Liver (tissue), 9 donors: ENCODE measurements around the gene GPD1L. TPM values are rescaled to one million over a fixed set of nuclear protein-coding genes. Genes with fewer than 3 reads are reported as not detected.
A peak's percentile ranks its signal among the peaks of the same experiment; 100 is the strongest.

Experiments used
- DNase-seq: peaks from one replicate; pipeline ENCODE4 v3.0.0-alpha.2; 2017; ENCODE audit warnings: low spot score
- H3K27ac ChIP-seq, 2 donors: one replicate each; pipeline ENCODE4 v1.7.0; 2013; ENCODE audit warnings: inconsistent platforms in 2 of 2, low read length in 2 of 2, control low read depth in 1 of 2, low read depth in 1 of 2, mild to moderate bottlenecking in 1 of 2
- H3K27me3 ChIP-seq, 4 donors: one replicate each; pipeline versions ENCODE4 v1.6.1 to v1.7.0; 2013; ENCODE audit warnings: low read length in 3 of 4, inconsistent platforms in 1 of 4, mild to moderate bottlenecking in 1 of 4, moderate library complexity in 1 of 4; ENCODE audit not compliant: control insufficient read depth in 4 of 4, insufficient read depth in 4 of 4
- H3K36me3 ChIP-seq, 4 donors: one replicate each; pipeline versions ENCODE4 v1.6.1 to v1.7.0; 2013; ENCODE audit warnings: low read length in 3 of 4, mild to moderate bottlenecking in 3 of 4, low read depth in 1 of 4, moderate library complexity in 1 of 4; ENCODE audit not compliant: control insufficient read depth in 4 of 4, insufficient read depth in 3 of 4
- H3K4me1 ChIP-seq, 4 donors: one replicate each; pipeline versions ENCODE4 v1.6.1 to v1.7.0; 2013; ENCODE audit warnings: low read length in 3 of 4, mild to moderate bottlenecking in 3 of 4, moderate library complexity in 1 of 4; ENCODE audit not compliant: control insufficient read depth in 4 of 4, insufficient read depth in 4 of 4
- H3K4me3 ChIP-seq, 3 donors: one replicate each; pipeline versions ENCODE4 v1.6.1 to v1.7.0; 2013; ENCODE audit warnings: low read length in 3 of 3, control low read depth in 1 of 3, low read depth in 1 of 3, mild to moderate bottlenecking in 1 of 3
- H3K9ac ChIP-seq, 2 donors: one replicate each; pipeline ENCODE4 v1.7.0; 2013; ENCODE audit warnings: low read length in 2 of 2, mild to moderate bottlenecking in 2 of 2, moderate library complexity in 2 of 2, control low read depth in 1 of 2, low read depth in 1 of 2
- H3K9me3 ChIP-seq, 4 donors: one replicate each; pipeline versions ENCODE4 v1.6.1 to v1.7.0; 2013; ENCODE audit warnings: low read length in 3 of 4; ENCODE audit not compliant: control insufficient read depth in 4 of 4
- ATF3 ChIP-seq: IDR thresholded peaks from 2 replicates; pipeline ENCODE4 v1.6.1; 2016; ENCODE audit warnings: antibody characterized with exemption
- FOXA1 ChIP-seq: IDR thresholded peaks from 2 replicates; pipeline ENCODE4 v1.6.1; 2016; ENCODE audit warnings: antibody characterized with exemption
- FOXA2 ChIP-seq: IDR thresholded peaks from 2 replicates; pipeline ENCODE4 v1.6.1; 2016; ENCODE audit warnings: antibody characterized with exemption
- GABPA ChIP-seq, 2 donors: IDR thresholded peaks in 1 of 2; conservative IDR thresholded peaks in 1 of 2; 2 replicates each; pipeline ENCODE4 v1.6.1; 2016; ENCODE audit warnings: antibody characterized with exemption in 2 of 2, mild to moderate bottlenecking in 1 of 2, moderate library complexity in 1 of 2
- HNF4G ChIP-seq: IDR thresholded peaks from 2 replicates; pipeline ENCODE4 v1.6.1; 2016; ENCODE audit warnings: antibody characterized with exemption
- JUND ChIP-seq, 2 donors: IDR thresholded peaks; 2 replicates each; pipeline ENCODE4 v1.6.1; 2016; ENCODE audit warnings: antibody characterized with exemption in 2 of 2
- MAX ChIP-seq: IDR thresholded peaks from 2 replicates; pipeline ENCODE4 v1.6.1; 2016; ENCODE audit warnings: antibody characterized with exemption
- RAD21 ChIP-seq, 2 donors: IDR thresholded peaks; 2 replicates each; pipeline ENCODE4 v1.6.1; 2016; ENCODE audit warnings: antibody characterized with exemption in 2 of 2, mild to moderate bottlenecking in 2 of 2
- RXRA ChIP-seq, 2 donors: IDR thresholded peaks; 2 replicates each; pipeline ENCODE4 v1.6.1; 2017 to 2018; ENCODE audit warnings: antibody characterized with exemption in 2 of 2, mild to moderate bottlenecking in 1 of 2
- TAF1 ChIP-seq: conservative IDR thresholded peaks from 2 replicates; pipeline ENCODE4 v1.6.1; 2016; ENCODE audit warnings: antibody characterized with exemption, mild to moderate bottlenecking
- YY1 ChIP-seq: IDR thresholded peaks from 2 replicates; pipeline ENCODE4 v1.6.1; 2016; ENCODE audit warnings: antibody characterized with exemption, mild to moderate bottlenecking
- ZBTB33 ChIP-seq: IDR thresholded peaks from 2 replicates; pipeline ENCODE4 v1.6.1; 2016; ENCODE audit warnings: antibody characterized with exemption
- WGBS: extraction: QIAGEN DNeasy Blood & Tissue Kit; methylation state at CpG from one replicate; pipeline ENCODE4 v1.1.7; 2013; 5-methylcytosine and 5-hydroxymethylcytosine counted together
- polyA plus RNA-seq, 2 donors: library from polyadenylated mRNA; stranded (reverse) in 1 of 2; unstranded in 1 of 2; fragments of 200-250 nt in 1 of 2; fragments of >200 nt in 1 of 2; fragmentation: Nextera tagmentation in 1 of 2; extraction: Ambion mirVana in 1 of 2; gene quantifications; one replicate each; pipeline versions ENCODE4 v1.2.1 to v1.2.3, GENCODE V29; 2013 to 2015
- total RNA-seq, 2 donors: library from RNA; depleted of rRNA; stranded (reverse); fragments of >200 nt; gene quantifications; one replicate each; pipeline ENCODE4 v1.2.3, GENCODE V29; 2014
- TF ChIP-seq, protein P1 (sequence below): fragments of 150-350 bp; IDR thresholded peaks from 2 replicates; pipeline ENCODE4 v1.5.1; 2017; ENCODE audit warnings: improper control_type of control experiment, low read depth, low read length; ENCODE audit not compliant: missing input control
- TF ChIP-seq, protein P2 (sequence below): IDR thresholded peaks from 2 replicates; pipeline ENCODE4 v1.6.1; 2016; ENCODE audit warnings: antibody characterized with exemption, mild to moderate bottlenecking
- donor health status: healthy.
- donor health status: healthy.
- donor health status: healthy.
- donor health status: healthy.
- donor health status: healthy.

The GPD1L gene
- total and polyA plus RNA-seq, 4 donors: 1.4 to 5.0 (median 3.1) TPM

GRCh38 chr3:32154205-32154579, 47.8 kb downstream of the GPD1L start:
- no peak for DNase-seq
- no peak overlapping the region for H3K4me3 ChIP-seq
- no peak for TF ChIP-seq ZBTB33
- TF ChIP-seq, protein P1, sequence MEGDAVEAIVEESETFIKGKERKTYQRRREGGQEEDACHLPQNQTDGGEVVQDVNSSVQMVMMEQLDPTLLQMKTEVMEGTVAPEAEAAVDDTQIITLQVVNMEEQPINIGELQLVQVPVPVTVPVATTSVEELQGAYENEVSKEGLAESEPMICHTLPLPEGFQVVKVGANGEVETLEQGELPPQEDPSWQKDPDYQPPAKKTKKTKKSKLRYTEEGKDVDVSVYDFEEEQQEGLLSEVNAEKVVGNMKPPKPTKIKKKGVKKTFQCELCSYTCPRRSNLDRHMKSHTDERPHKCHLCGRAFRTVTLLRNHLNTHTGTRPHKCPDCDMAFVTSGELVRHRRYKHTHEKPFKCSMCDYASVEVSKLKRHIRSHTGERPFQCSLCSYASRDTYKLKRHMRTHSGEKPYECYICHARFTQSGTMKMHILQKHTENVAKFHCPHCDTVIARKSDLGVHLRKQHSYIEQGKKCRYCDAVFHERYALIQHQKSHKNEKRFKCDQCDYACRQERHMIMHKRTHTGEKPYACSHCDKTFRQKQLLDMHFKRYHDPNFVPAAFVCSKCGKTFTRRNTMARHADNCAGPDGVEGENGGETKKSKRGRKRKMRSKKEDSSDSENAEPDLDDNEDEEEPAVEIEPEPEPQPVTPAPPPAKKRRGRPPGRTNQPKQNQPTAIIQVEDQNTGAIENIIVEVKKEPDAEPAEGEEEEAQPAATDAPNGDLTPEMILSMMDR: peak; percentile 4
- no peak for TF ChIP-seq GABPA (IDR thresholded peaks at IDR 0.05 in 1 of 2, conservative IDR thresholded peaks at IDR 0.05 in 1 of 2)
- no peak for TF ChIP-seq ATF3
- TF ChIP-seq FOXA1: no peak
- TF ChIP-seq TAF1: no peak
- peak in 1 of 2 donors; percentile 46 for TF ChIP-seq RAD21 (IDR thresholded peaks at IDR 0.05)
- TF ChIP-seq RXRA (IDR thresholded peaks at IDR 0.05): no peak
- TF ChIP-seq, protein P2, sequence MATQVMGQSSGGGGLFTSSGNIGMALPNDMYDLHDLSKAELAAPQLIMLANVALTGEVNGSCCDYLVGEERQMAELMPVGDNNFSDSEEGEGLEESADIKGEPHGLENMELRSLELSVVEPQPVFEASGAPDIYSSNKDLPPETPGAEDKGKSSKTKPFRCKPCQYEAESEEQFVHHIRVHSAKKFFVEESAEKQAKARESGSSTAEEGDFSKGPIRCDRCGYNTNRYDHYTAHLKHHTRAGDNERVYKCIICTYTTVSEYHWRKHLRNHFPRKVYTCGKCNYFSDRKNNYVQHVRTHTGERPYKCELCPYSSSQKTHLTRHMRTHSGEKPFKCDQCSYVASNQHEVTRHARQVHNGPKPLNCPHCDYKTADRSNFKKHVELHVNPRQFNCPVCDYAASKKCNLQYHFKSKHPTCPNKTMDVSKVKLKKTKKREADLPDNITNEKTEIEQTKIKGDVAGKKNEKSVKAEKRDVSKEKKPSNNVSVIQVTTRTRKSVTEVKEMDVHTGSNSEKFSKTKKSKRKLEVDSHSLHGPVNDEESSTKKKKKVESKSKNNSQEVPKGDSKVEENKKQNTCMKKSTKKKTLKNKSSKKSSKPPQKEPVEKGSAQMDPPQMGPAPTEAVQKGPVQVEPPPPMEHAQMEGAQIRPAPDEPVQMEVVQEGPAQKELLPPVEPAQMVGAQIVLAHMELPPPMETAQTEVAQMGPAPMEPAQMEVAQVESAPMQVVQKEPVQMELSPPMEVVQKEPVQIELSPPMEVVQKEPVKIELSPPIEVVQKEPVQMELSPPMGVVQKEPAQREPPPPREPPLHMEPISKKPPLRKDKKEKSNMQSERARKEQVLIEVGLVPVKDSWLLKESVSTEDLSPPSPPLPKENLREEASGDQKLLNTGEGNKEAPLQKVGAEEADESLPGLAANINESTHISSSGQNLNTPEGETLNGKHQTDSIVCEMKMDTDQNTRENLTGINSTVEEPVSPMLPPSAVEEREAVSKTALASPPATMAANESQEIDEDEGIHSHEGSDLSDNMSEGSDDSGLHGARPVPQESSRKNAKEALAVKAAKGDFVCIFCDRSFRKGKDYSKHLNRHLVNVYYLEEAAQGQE: no peak
- no peaks in the 10 kb centered on the region for H3K4me1 ChIP-seq
- WGBS: 80% methylated on average over 3 of the region's 3 CpGs
- no peaks in the 10 kb centered on the region for H3K27me3 ChIP-seq
- H3K36me3 ChIP-seq: no peaks in the 10 kb centered on the region
- H3K9ac ChIP-seq: no peak overlapping the region
- no peaks in the 10 kb centered on the region for H3K9me3 ChIP-seq
- H3K27ac ChIP-seq: no peak overlapping the region

DNA sequence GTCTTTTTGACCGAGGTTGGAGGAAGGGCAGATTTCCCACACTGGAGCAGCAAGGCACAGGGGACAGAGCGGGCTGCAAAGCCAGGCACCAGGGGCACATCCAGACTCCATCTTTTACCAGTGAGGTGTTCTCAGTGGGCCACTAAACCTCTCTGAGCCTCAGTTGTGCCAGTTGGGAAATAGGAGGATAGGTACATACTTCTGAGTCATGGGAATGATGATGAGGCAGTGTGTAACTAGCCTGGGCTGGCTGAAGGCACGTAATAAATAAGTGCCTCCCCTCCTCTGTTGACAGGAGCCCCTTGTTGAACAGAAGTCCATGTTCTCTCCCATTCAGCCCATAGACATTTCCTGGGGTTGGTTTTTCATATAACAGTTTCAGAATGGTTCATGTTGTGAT, 48.7 kb downstream of the GPD1L start:
- Histone ChIP-seq H3K27ac (no peak overlapping the region), H3K27me3 (no peaks in the 10 kb centered on the region), H3K4me3 (no peak overlapping the region), H3K36me3 (no peaks in the 10 kb centered on the region), H3K9me3 (no peaks in the 10 kb centered on the region), H3K4me1 (no peaks in the 10 kb centered on the region), H3K9ac (no peak overlapping the region)
- TF ChIP-seq YY1: no peak
- no peak for TF ChIP-seq FOXA2
- TF ChIP-seq RXRA (IDR thresholded peaks at IDR 0.05): no peak
- TF ChIP-seq MAX: no peak
- TF ChIP-seq JUND (IDR thresholded peaks at IDR 0.05): no peak
- TF ChIP-seq ZBTB33: no peak
- TF ChIP-seq HNF4G: no peak
- 98% methylated on average over 3 of the region's 3 CpGs for WGBS
- DNase-seq: no peak
